GM18909 (cell line): ENCODE data around the gene TMEM178B.

ENCODE experiments used
- ATAC-seq: cut with Tn5 transposase; IDR thresholded peaks from one replicate; pipeline ENCODE4 v1.9.1; 2021; ENCODE audit warnings: mild to moderate bottlenecking; ENCODE audit not compliant: unreplicated experiment, poor library complexity

TMEM178B gene

DNA sequence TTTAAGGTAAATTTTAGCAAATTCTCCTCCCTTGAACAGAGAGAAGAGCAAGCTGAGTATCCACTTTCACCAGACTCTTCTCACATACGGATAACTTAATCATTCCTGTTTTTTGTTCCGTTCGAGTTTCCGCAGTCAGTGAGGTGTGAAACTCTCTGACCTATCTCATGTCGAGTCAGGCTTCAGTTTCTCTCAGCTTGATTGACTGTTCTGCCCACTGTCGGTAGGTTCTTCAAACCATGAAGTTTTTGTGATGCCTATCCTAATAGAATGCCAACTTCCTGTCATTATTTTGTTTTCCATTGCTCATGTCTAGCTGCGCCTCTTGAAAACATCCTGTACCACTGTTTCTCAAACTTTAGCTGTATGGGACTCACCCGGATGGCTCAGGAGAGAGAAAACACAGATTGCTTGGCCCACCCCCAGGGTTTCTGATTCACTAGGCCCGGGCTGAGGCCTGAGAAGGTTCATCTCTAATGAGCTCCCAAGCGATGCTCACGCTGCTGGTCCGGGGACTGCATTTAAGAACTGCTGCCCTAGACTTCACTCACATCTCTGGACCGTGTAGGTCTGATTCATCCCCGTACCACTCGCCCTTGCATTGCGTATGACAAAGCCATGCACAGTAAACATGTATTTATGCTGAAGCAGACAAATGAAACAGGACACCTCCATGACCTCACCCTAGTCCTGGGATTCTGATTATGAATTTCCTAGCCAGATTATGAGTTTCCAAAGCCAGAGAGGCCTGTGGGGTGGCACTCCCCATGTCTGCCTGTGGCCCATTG lies 269.0 kb downstream of the TMEM178B start:
- no peak for ATAC-seq

DNA sequence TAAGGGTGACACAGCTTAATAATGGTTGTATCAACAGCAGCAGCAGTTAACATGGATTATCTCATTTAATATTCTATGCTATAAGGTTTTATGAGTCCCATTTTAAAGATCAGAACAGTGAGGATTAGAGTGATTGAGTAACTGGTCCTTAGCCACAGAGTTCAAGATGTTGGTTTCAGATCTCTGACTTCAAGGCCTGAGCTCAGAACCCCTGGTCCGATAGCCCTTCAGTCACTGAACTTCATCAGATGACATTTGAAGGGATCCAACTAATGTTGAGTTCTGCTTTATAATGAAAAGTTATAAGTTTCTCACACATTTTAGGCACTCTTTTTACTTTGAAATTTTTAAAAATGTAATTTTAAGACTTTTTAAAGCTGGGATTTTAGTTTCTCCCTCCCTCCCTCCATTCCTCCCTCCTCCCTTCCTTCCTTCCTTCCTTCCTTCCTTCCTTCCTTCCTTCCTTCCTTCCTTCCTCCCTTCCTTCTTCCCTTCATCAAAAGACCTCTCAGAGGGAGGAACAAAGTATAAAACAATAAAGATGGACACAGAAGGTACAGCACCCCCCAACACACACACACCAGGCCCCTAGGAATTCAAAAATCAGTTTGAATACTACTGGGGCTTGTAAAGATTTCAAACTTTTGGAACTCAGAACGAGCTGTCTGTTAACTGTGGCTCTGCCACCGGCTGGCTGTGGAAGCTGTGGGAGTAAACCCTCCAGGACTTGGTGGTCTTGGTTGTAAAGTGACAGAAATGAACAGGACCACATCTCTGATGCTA lies 270.5 kb downstream of the TMEM178B start:
- no peak for ATAC-seq

- ATAC-seq = no peak
Observed at GRCh38 chr7:141348728-141349127, 274.9 kb downstream of the TMEM178B start.

DNA sequence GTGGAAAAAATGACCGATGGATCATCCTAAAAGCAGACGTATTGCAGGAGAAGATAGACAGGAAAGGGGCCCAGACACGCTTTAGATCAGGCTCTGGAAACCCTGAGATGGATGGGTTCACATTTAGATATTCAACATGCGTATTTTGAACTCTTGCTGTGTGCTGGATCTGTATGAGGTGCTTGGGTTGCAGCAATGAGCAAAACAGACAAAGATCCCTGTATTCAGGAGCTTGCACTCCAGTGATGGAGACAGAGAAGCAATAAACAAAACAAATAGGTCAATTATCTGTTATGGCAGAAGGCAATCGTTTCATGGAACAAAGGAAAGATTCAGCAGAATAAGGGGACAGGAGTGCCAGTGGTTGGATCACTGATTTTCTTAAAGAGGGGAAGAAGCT lies 275.5 kb downstream of the TMEM178B start:
- no peak for ATAC-seq

- no peak for ATAC-seq
Observed at GRCh38 chr7:141349804-141350203, 275.9 kb downstream of the TMEM178B start.

DNA sequence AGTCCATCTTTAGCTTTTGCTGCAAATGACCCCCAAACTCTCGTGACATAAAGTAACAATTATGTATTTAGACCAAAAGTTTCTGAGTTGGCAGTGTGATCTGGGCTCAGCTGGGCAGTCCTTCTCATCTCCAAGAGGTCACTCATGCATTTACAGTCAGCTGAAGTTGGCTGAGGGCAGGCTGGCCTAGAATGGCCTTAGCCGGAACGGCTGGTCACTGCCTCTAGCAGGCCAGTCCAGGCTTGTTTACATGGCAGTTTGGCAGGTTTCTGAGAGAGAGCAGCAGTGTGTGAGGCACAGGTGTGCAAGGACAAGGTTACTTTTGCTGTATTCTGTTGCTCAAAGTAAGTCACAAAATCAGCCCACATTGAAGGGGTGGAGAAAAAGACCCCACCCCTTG lies 277.3 kb downstream of the TMEM178B start:
- ATAC-seq = no peak

GRCh38 chr7:141352955-141353354 lies 279.1 kb downstream of the TMEM178B start:
- no peak for ATAC-seq

DNA sequence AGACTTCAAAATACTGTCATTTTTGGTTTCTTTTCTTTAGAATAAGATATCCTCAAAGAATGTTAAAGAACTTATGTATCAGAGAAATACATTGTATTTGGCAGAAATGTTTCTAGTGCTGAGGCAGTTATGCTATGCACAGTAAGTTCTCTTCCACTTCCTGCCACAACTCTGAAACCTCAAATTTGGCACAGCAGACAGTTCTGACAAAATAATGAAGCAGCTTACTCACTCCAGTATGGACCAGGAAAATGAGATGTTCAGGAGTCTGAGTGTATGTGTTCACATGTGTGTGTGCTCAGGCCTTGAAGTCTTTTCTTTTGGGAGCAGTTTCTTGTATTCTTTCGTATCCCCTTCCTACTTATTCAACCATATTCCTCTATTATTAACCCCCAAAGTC lies 280.4 kb downstream of the TMEM178B start:
- ATAC-seq = no peak

GRCh38 chr7:141355032-141355431 lies 281.2 kb downstream of the TMEM178B start:
- ATAC-seq = no peak

DNA sequence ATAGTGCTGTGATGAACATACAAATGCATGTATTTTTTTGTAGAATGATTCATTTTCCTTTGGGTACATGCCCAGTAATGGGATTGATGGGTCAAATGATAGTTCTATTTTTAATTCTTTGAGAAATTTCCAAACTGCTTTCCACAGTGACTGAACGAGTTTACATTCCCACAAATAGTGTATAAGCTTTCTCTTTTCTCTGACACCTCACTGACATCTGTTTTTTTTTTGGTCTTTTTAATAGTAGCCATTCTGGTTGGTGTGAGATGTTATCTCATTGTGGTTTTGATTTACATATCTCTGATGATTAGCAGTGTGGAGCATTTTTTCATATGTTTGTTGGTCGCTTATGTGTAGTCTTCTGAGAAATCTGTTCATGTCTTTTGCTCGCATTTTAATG lies 282.3 kb downstream of the TMEM178B start:
- ATAC-seq = no peak

GRCh38 chr7:141358386-141358785 lies 284.5 kb downstream of the TMEM178B start:
- no peak for ATAC-seq

GRCh38 chr7:141359262-141359661 lies 285.4 kb downstream of the TMEM178B start:
- no peak for ATAC-seq

DNA sequence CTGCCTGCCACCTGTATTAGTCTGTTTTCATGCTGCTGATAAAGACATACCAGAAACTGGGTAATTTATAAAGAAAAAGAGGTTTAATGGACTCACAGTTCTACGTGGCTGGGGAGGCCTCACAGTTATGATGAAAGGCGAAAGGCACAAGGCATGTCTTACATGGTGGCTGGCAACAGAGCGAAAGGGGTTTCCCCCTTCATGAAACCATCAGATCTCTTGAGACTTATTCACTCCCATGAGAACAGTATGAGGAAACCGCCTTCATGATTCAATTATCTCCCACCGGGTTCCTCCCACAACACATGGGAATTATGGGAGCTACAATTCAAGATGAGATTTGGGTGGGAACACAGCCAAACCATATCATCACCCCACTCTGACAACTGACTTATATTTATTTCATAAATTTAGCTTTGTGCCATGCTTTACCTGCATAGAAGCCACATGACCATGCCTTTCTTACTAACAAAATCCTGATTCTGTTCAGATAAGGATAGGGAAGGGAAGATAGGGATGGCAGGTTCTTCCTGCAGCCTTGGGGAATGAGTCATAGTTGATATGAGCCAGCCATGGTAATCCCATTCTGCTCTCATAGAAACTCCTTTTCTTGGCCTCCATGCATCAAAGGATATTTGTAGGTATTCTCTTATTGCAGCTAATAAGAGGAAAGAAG lies 286.0 kb downstream of the TMEM178B start:
- ATAC-seq = no peak

DNA sequence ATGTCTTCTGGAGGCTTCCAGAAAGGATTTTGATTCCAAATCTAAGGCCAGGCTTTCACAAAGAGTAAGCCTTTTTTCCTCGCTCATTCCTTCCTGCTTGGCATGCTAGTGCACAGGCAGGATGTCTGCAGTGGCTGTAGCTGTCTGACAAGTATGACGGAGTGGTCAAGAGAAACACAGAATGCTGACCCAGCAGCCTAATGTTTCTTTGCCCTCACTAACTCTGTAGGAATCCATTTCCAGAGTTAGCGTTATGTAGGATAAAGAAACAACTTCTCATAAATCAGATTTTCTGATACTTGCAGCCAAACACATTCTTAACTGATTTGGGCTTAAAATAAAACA lies 286.5 kb downstream of the TMEM178B start:
- no peak for ATAC-seq

DNA sequence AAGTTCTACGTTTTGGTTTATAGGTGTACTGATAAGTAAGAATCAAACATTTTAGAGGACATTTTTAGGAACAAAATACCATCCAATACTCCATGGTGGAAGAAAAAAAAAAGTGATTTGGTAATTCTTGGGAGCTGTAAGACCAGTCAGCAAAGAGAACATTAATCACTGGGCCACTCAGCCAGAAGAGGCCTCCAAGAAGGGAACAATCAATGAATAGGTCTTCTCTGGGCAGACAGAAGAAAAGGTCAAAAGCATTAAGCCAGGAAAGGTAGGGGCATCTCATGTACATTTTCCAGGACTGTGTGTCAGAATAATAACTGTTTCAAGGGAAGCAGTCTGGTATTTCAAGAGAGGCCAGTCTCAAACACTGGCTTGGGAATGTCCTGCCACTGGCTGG lies 286.9 kb downstream of the TMEM178B start:
- ATAC-seq = no peak

GRCh38 chr7:141361479-141361878 lies 287.6 kb downstream of the TMEM178B start:
- no peak for ATAC-seq

DNA sequence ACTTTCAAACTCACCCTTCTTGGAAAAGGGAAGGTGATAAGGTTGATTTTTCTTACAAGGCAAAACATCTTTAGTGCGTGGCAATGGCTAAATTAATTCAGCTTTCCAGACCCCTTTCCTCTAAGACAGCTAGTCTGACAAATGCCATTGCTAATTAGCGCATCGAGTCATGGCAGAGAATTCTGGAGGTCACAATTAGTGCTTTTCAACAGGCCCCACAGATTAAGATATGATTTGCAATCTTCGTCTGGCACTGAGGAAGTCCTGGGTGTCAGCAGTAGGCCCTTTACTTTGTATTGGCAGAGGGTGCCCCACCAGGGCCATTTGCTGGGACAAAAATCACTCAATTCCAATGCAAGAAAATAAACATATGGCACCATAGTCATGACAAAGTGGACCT lies 288.1 kb downstream of the TMEM178B start:
- ATAC-seq = no peak

DNA sequence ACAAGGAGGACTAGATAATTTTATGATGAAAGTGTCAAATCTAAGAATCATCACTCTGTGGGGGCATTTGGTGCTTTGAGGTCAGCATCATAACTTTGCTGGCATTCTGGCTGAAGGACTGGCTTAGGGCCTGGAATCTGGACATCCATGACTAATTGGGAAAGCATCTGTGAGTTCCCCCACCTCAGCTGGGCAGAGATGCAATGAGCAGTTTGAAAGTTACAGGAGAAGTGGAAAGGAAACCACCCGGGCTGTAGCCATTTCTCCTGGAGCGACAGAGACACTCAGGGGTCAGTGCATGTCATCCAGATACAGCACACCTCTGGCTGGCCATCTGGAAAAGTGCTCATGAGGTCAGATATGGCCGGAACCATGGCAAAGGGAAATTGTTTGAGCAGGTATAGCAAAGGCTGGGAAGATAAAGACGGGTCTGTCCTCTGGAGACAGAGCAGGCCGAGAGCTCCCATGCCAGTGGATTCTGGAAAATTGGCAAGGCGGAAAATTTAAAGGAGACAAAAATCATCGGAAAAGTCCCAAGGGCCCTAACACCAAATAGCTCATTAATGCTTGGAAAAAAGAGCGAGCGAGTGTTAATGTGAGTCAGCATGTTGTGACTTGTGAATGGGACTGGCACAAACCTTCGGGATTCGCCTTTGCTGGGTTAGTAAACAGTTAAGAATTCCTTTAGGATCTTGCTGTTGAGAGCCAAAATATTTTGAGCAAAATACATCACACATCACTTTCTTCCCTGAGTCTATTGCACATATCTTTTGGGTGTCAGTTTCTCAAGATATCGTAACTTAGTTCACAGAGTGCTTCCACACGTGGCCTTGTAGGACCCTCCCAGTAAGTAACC lies 288.9 kb downstream of the TMEM178B start:
- no peak for ATAC-seq

DNA sequence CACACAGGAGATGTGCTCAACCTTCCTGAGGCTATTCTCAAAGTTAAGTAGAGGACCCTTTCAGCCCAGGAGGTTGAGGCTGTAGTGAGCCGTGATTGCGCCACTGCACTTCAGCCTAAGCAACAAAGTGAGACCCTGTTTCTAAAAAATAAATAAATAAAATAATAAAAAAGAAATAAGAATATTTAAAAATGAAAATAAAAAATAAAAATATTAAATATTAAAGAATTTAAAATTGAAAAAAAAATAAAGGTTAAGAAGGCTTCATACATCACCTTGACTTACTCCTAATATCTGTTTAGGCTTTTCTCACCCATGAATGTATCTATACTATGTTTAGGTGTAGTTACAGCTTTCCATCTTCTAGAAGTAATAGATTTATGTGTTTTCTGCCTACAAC lies 289.9 kb downstream of the TMEM178B start:
- ATAC-seq = no peak

DNA sequence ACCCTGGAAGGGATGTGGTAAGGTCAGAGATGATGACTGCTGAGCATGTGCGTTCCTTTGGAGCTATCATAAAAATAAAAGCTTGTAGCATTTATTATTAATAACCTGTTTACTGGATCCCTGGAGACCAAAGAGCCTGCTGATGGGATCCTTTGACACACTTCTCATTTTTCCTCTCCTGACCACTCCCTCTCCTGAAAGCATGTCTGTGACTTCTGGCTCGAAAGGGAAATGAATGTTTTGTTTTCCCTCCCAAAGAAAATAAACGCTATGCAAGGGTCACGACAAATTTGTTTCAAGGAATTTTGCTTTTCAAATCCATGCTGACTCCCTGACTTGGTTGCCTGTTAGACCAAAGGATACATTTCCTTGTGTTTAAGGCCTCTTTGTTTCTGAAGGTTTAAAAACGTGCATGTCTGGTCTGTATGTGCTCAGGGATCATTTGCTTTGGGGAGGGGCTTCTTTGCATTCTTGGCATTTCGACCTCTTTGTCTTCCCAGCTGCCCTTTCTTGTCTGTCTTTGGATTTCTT lies 292.3 kb downstream of the TMEM178B start:
- ATAC-seq = no peak
